ENCODE measurements around the gene CDH4. TPM values are rescaled to one million over a fixed set of nuclear protein-coding genes. Genes with fewer than 3 reads are reported as not detected.

CDH4 gene
- polyA plus RNA-seq, 1 donor (not counting 4 experiments of a cell fraction or from before 2014, with no cell fraction given), result 2.2 TPM

DNA sequence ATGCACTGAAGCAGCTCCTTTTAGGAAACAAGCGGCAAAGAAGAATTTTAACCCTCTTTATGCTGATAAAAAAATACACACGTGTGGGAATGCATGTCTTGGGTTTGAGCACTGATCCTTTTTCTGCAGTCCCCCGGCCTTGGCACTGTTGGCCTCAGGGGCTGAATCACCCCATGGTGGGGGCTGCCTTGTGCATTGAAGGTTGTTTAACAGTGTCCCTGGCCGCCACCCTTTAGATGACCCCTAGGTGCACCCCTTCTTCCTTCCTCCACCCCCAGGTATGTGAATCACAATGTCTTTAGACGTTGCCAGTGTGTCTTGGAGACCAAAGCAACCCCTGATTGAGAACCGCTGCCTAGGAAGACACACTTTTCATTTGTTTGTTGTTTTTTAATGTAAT lies 190.7 kb downstream of the CDH4 start:
- H3K4me1 ChIP-seq (ENCODE audit: control insufficient read depth, extremely low read depth, insufficient read depth, low read length), result peaks cover 9% of the 10 kb centered on the region
- no peak overlapping the region for H3K27ac ChIP-seq (ENCODE audit: control insufficient read depth, insufficient read depth, low read length)
- no peaks in the 10 kb centered on the region for H3K9me3 ChIP-seq (ENCODE audit: control insufficient read depth, low read depth, low read length)
- H3K9ac ChIP-seq (ENCODE audit: control insufficient read depth, extremely low read depth, insufficient read depth, low read length), result no peak overlapping the region
- TF ChIP-seq EZH2 (IDR thresholded peaks at IDR 0.05; ENCODE audit: low read length), result no peak
- no peak for TF ChIP-seq CTCF (optimal IDR thresholded peaks at IDR 0.05 in 1 of 3, IDR thresholded peaks at IDR 0.05 in 1 of 3, conservative IDR thresholded peaks at IDR 0.05 in 1 of 3; ENCODE audit: extremely low read depth in 1 of 3, insufficient read depth in 2 of 3, low read length in 3 of 3)
- FAIRE-seq, result no peak
- H4K20me1 ChIP-seq (ENCODE audit: control insufficient read depth, extremely low read depth, insufficient read depth, low read length), result peaks cover 3% of the 10 kb centered on the region
- H3K9me1 ChIP-seq (ENCODE audit: control insufficient read depth, extremely low read depth, insufficient read depth, low read length), result no peaks in the 10 kb centered on the region
- dilution Hi-C loops (cut with MboI; ENCODE audit: extremely low pct_ligation_motif_present, low sequenced_read_pairs), result no loop called here
- H3K27me3 ChIP-seq (ENCODE audit: control insufficient read depth, extremely low read depth, insufficient read depth, low read length), result no peaks in the 10 kb centered on the region
- no peak overlapping the region for H3K4me2 ChIP-seq (ENCODE audit: control insufficient read depth, extremely low read depth, insufficient read depth, low read depth, low read length)
- no peak for DNase-seq (ENCODE audit: low read depth, low spot score)
- no peaks in the 10 kb centered on the region for H3K36me3 ChIP-seq (ENCODE audit: control insufficient read depth in 2 of 2, extremely low read depth in 1 of 2, insufficient read depth in 2 of 2, low read length in 2 of 2)
- no peak overlapping the region for H2AFZ ChIP-seq (ENCODE audit: control insufficient read depth, low read length)
- H3K4me3 ChIP-seq (ENCODE audit: control insufficient read depth in 2 of 3, extremely low read depth in 1 of 3, insufficient read depth in 2 of 3, low read depth in 1 of 3, low read length in 3 of 3), result no peak overlapping the region
- no peaks in the 10 kb centered on the region for H3K79me2 ChIP-seq (ENCODE audit: control insufficient read depth, insufficient read depth, low read length)

DNA sequence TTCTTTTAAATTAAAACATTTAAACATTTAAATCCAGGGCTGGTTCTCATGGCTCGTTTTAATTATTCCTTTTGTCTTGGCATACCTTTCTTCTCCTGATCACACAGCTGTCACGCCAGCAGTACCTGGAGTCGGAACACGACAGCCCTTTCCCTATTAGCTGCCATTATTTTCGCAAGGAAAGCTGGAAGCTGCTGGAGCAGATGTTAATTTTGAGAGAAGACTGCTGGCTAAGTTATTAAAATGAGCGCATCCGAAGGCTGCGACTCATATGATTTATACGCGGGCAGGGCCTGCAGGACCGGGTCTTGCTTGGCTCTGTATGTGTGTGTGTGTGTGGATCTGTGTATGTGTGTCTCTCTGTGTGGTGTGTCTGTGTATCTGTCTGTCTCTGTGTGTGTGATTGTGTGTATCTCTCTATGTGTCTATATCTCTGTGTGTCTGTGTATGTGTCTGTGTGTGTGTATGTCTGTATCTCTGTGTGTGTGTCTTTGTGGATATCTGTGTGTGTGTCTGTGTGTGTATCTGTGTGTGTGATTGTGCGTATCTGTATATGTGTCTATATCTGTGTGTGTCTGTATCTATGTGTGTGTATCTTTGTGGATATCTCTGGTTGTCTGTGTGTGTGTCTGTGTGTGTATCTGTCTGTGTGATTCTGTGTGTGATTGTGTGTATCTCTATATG lies 191.5 kb downstream of the CDH4 start:
- H3K9me3 ChIP-seq (ENCODE audit: control insufficient read depth, low read depth, low read length), result no peaks in the 10 kb centered on the region
- H3K27ac ChIP-seq (ENCODE audit: control insufficient read depth, insufficient read depth, low read length), result no peak overlapping the region
- no peaks in the 10 kb centered on the region for H3K27me3 ChIP-seq (ENCODE audit: control insufficient read depth, extremely low read depth, insufficient read depth, low read length)
- FAIRE-seq, result peak; percentile 76
- dilution Hi-C loops (cut with MboI; ENCODE audit: extremely low pct_ligation_motif_present, low sequenced_read_pairs), result no loop called here
- TF ChIP-seq EZH2 (IDR thresholded peaks at IDR 0.05; ENCODE audit: low read length) (no peak), CTCF (optimal IDR thresholded peaks at IDR 0.05 in 1 of 3, IDR thresholded peaks at IDR 0.05 in 1 of 3, conservative IDR thresholded peaks at IDR 0.05 in 1 of 3; ENCODE audit: extremely low read depth in 1 of 3, insufficient read depth in 2 of 3, low read length in 3 of 3) (no peak)
- H2AFZ ChIP-seq (ENCODE audit: control insufficient read depth, low read length), result no peak overlapping the region
- no peaks in the 10 kb centered on the region for H3K79me2 ChIP-seq (ENCODE audit: control insufficient read depth, insufficient read depth, low read length)
- no peak overlapping the region for H3K4me2 ChIP-seq (ENCODE audit: control insufficient read depth, extremely low read depth, insufficient read depth, low read depth, low read length)
- H3K9me1 ChIP-seq (ENCODE audit: control insufficient read depth, extremely low read depth, insufficient read depth, low read length), result no peaks in the 10 kb centered on the region
- DNase-seq (ENCODE audit: low read depth, low spot score), result no peak
- H3K4me1 ChIP-seq (ENCODE audit: control insufficient read depth, extremely low read depth, insufficient read depth, low read length), result peaks cover 6% of the 10 kb centered on the region
- H3K4me3 ChIP-seq (ENCODE audit: control insufficient read depth in 2 of 3, extremely low read depth in 1 of 3, insufficient read depth in 2 of 3, low read depth in 1 of 3, low read length in 3 of 3), result no peak overlapping the region
- peaks cover 3% of the 10 kb centered on the region for H4K20me1 ChIP-seq (ENCODE audit: control insufficient read depth, extremely low read depth, insufficient read depth, low read length)
- no peak overlapping the region for H3K9ac ChIP-seq (ENCODE audit: control insufficient read depth, extremely low read depth, insufficient read depth, low read length)
- no peaks in the 10 kb centered on the region for H3K36me3 ChIP-seq (ENCODE audit: control insufficient read depth in 2 of 2, extremely low read depth in 1 of 2, insufficient read depth in 2 of 2, low read length in 2 of 2)

All from keratinocyte (primary cell).